HEK293 (cell line): ENCODE measurements around the gene STK10.

Experiments
- CTCF ChIA-PET: fragments of 350-600 bp; formaldehyde crosslinking; extraction: SDS; loops from one replicate; lab custom pipeline; 2021; ENCODE audit warnings: antibody characterized with exemption; lab: Yijun Ruan, JAX
- POLR2A ChIA-PET: fragments of 300-600 bp; formaldehyde crosslinking; extraction: SDS; loops from one replicate; lab custom pipeline; 2020; ENCODE audit warnings: antibody characterized with exemption, inconsistent platforms; lab: Yijun Ruan, JAX
- H3K27ac ChIP-seq: fragments of 200-500 bp; sonication (Bioruptor generic); 2 replicates; pipeline ENCODE4 v1.5.1; 2014; ENCODE audit warnings: low read depth, low read length, control low read depth, inconsistent platforms; ENCODE audit errors: extremely low read depth
- H3K36me3 ChIP-seq, 2 experiments: fragments of 200-500 bp in 1 of 2; sonication (Bioruptor generic) in 1 of 2; 1 replicate in 1 of 2; 2 replicates in 1 of 2; pipeline ENCODE4 v1.5.1; 2014 to 2017; ENCODE audit warnings: inconsistent platforms in 2 of 2, low read length in 2 of 2; ENCODE audit not compliant: control insufficient read depth in 2 of 2, insufficient read depth in 1 of 2
- H3K4me1 ChIP-seq: fragments of 200-500 bp; sonication (Bioruptor generic); 2 replicates; pipeline ENCODE4 v1.5.1; 2014; ENCODE audit warnings: mild to moderate bottlenecking, low read length, inconsistent platforms; ENCODE audit not compliant: control insufficient read depth, insufficient read depth
- H3K4me3 ChIP-seq: 2 replicates; pipeline ENCODE4 v1.5.1; 2011; ENCODE audit warnings: low read depth, mild to moderate bottlenecking, control low read depth, low read length, moderate library complexity
- H3K9me3 ChIP-seq: fragments of 200-500 bp; sonication (Bioruptor generic); 2 replicates; pipeline ENCODE4 v1.5.1; 2014; ENCODE audit warnings: low read depth, low read length, inconsistent platforms; ENCODE audit not compliant: control insufficient read depth, insufficient read depth
- BCL11A ChIP-seq: fragments of 450-650 bp; formaldehyde crosslinking; IDR thresholded peaks from 2 replicates; pipeline ENCODE4 v1.5.1; 2016; ENCODE audit warnings: low read depth, missing biosample characterization, missing genetic modification characterization
- EGR2 ChIP-seq: fragments of 450-650 bp; formaldehyde crosslinking; IDR thresholded peaks from 2 replicates; pipeline ENCODE4 v1.5.1; 2016; ENCODE audit warnings: low read depth, missing biosample characterization, missing genetic modification characterization
- GLI2 ChIP-seq: fragments of 450-650 bp; formaldehyde crosslinking; IDR thresholded peaks from 2 replicates; pipeline ENCODE4; 2017; ENCODE audit warnings: missing biosample characterization, missing genetic modification characterization, low read depth, borderline replicate concordance
- GLIS1 ChIP-seq: fragments of 450-650 bp; formaldehyde crosslinking; IDR thresholded peaks from 2 replicates; pipeline ENCODE4 v1.5.1; 2016; ENCODE audit warnings: missing biosample characterization, missing genetic modification characterization
- MYNN ChIP-seq: fragments of 450-650 bp; formaldehyde crosslinking; IDR thresholded peaks from 2 replicates; pipeline ENCODE4 v1.5.1; 2016; ENCODE audit warnings: missing biosample characterization, missing genetic modification characterization, borderline replicate concordance
- YY2 ChIP-seq: fragments of 450-650 bp; formaldehyde crosslinking; IDR thresholded peaks from 2 replicates; pipeline ENCODE4 v1.5.1; 2016; ENCODE audit warnings: missing biosample characterization, missing genetic modification characterization
- ZBTB20 ChIP-seq: fragments of 450-650 bp; formaldehyde crosslinking; IDR thresholded peaks from 2 replicates; pipeline ENCODE4 v1.5.1; 2016; ENCODE audit warnings: missing biosample characterization, missing genetic modification characterization
- ZBTB6 ChIP-seq: fragments of 450-650 bp; formaldehyde crosslinking; IDR thresholded peaks from 2 replicates; pipeline ENCODE4 v1.5.1; 2017; ENCODE audit warnings: missing biosample characterization, missing genetic modification characterization
- ZFHX2 ChIP-seq: fragments of 450-650 bp; formaldehyde crosslinking; conservative IDR thresholded peaks from 2 replicates; pipeline ENCODE4 v1.5.1; 2016; ENCODE audit warnings: missing biosample characterization, missing genetic modification characterization
- ZFP41 ChIP-seq: fragments of 450-650 bp; formaldehyde crosslinking; IDR thresholded peaks from 2 replicates; pipeline ENCODE4 v1.5.1; 2016; ENCODE audit warnings: missing biosample characterization, missing genetic modification characterization, borderline replicate concordance
- ZNF10 ChIP-seq: fragments of 450-650 bp; formaldehyde crosslinking; IDR thresholded peaks from 2 replicates; pipeline ENCODE4 v1.5.1; 2017; ENCODE audit warnings: missing biosample characterization, missing genetic modification characterization
- ZNF138 ChIP-seq: fragments of 450-650 bp; formaldehyde crosslinking; IDR thresholded peaks from 2 replicates; pipeline ENCODE4 v1.5.1; 2016; ENCODE audit warnings: missing biosample characterization, missing genetic modification characterization, borderline replicate concordance
- ZNF157 ChIP-seq: fragments of 450-650 bp; formaldehyde crosslinking; IDR thresholded peaks from 2 replicates; pipeline ENCODE4 v1.5.1; 2016; ENCODE audit warnings: missing biosample characterization, missing genetic modification characterization
- ZNF248 ChIP-seq: fragments of 450-650 bp; formaldehyde crosslinking; IDR thresholded peaks from 2 replicates; pipeline ENCODE4 v1.5.1; 2017; ENCODE audit warnings: missing biosample characterization, missing genetic modification characterization
- ZNF302 ChIP-seq: fragments of 450-650 bp; formaldehyde crosslinking; IDR thresholded peaks from 2 replicates; pipeline ENCODE4 v1.5.1; 2016; ENCODE audit warnings: missing biosample characterization, missing genetic modification characterization, low read depth
- ZNF37A ChIP-seq: fragments of 450-650 bp; IDR thresholded peaks from 2 replicates; pipeline ENCODE4 v1.5.1; 2018; ENCODE audit warnings: missing biosample characterization, missing genetic modification characterization
- ZNF513 ChIP-seq: fragments of 450-650 bp; IDR thresholded peaks from 2 replicates; pipeline ENCODE4 v1.5.1; 2018; ENCODE audit warnings: missing biosample characterization, missing genetic modification characterization
- ZNF580 ChIP-seq: fragments of 450-650 bp; formaldehyde crosslinking; IDR thresholded peaks from 2 replicates; pipeline ENCODE4 v1.5.1; 2016; ENCODE audit warnings: missing biosample characterization, missing genetic modification characterization
- ZNF623 ChIP-seq: fragments of 450-650 bp; formaldehyde crosslinking; IDR thresholded peaks from 2 replicates; pipeline ENCODE4 v1.5.1; 2016; ENCODE audit warnings: missing biosample characterization, missing genetic modification characterization
- ZNF664 ChIP-seq: fragments of 450-650 bp; formaldehyde crosslinking; IDR thresholded peaks from 2 replicates; pipeline ENCODE4 v1.5.1; 2016; ENCODE audit warnings: missing biosample characterization, missing genetic modification characterization
- ZNF670 ChIP-seq: fragments of 450-650 bp; formaldehyde crosslinking; IDR thresholded peaks from 2 replicates; pipeline ENCODE4 v1.5.1; 2016; ENCODE audit warnings: missing biosample characterization, missing genetic modification characterization, low read depth
- ZNF792 ChIP-seq: fragments of 450-650 bp; formaldehyde crosslinking; IDR thresholded peaks from 2 replicates; pipeline ENCODE4 v1.5.1; 2016; ENCODE audit warnings: missing biosample characterization, missing genetic modification characterization
- ZNF843 ChIP-seq: fragments of 450-650 bp; formaldehyde crosslinking; IDR thresholded peaks from 2 replicates; pipeline ENCODE4 v1.5.1; 2016; ENCODE audit warnings: missing biosample characterization, missing genetic modification characterization
- ZSCAN23 ChIP-seq: fragments of 450-650 bp; formaldehyde crosslinking; IDR thresholded peaks from 2 replicates; pipeline ENCODE4 v1.5.1; 2016; ENCODE audit warnings: missing biosample characterization, missing genetic modification characterization
- ZXDB ChIP-seq: fragments of 450-650 bp; formaldehyde crosslinking; IDR thresholded peaks from 2 replicates; pipeline ENCODE4 v1.5.1; 2016; ENCODE audit warnings: missing biosample characterization, missing genetic modification characterization

STK10 gene

GRCh38 chr5:172102218-172102870 lies 85.7 kb downstream of the STK10 start (continued):
- TF ChIP-seq ZNF792 (tag by site-specific recombination) (no peak), ZNF138 (tag by site-specific recombination) (no peak), ZNF37A (tag by site-specific recombination) (no peak), ZBTB20 (tag by site-specific recombination) (no peak)

GRCh38 chr5:172101547-172102217 lies 86.3 kb downstream of the STK10 start:
- ChIA-PET CTCF (interaction anchor here (0.7 to 2.6 kb wide), 5 partner anchors 87 to 476 kb away, joined by 3 to 14 read pairs (median 4); partner anchors contain the start of gene STK10), POLR2A (no interaction called here)
- peak; percentile 76 for TF ChIP-seq EGR2 (tag by site-specific recombination)
- TF ChIP-seq ZNF10 (tag by site-specific recombination), result no peak
- no peak for TF ChIP-seq ZNF248 (tag by site-specific recombination)
- TF ChIP-seq ZFP41 (tag by site-specific recombination), result no peak
- TF ChIP-seq ZNF623, result peak; percentile 65
- no peak for TF ChIP-seq GLIS1 (tag by site-specific recombination)
- TF ChIP-seq ZBTB6, result no peak
- no peak for TF ChIP-seq ZSCAN23
- TF ChIP-seq ZFHX2, result peak; percentile 81
- TF ChIP-seq MYNN (tag by site-specific recombination), result no peak
- no peak for TF ChIP-seq ZXDB (tag by site-specific recombination)
- TF ChIP-seq ZNF302, result no peak
- no peak for TF ChIP-seq ZNF664
- TF ChIP-seq BCL11A, result no peak
- Histone ChIP-seq H3K4me3 (no peak overlapping the region), H3K4me1 (no peaks in the 10 kb centered on the region), H3K27ac (no peak overlapping the region), H3K9me3 (no peaks in the 10 kb centered on the region), H3K36me3 (peaks cover 0 to 14% of the 10 kb centered on the region in 2 experiments; a peak in 1 of 3 replicates)

- Histone ChIP-seq H3K4me3 (no peak overlapping the region), H3K36me3 (peaks cover 0 to 5% of the 10 kb centered on the region in 2 experiments; a peak in 1 of 3 replicates), H3K9me3 (no peaks in the 10 kb centered on the region), H3K4me1 (no peaks in the 10 kb centered on the region), H3K27ac (no peak overlapping the region)
- POLR2A ChIA-PET, result no interaction called here
- CTCF ChIA-PET, result no interaction called here
- TF ChIP-seq ZNF580 (tag by site-specific recombination) (no peak), GLI2 (tag by site-specific recombination) (no peak), YY2 (tag by site-specific recombination) (0 out of 2 replicates have a peak, but pooled peaks have one; percentile 25), ZNF843 (tag by site-specific recombination) (no peak), ZNF513 (tag by site-specific recombination) (peak; percentile 96), ZNF157 (no peak), ZNF670 (tag by site-specific recombination) (no peak), ZXDB (tag by site-specific recombination) (no peak)
Observed at GRCh38 chr5:172098883-172099282, 89.1 kb downstream of the STK10 start.
